Measurements from ENCODE around the gene SEZ6L2.
"Not testable (repeated sequence)": the region's sequence is repeated elsewhere in the genome, so short reads cannot be mapped to it uniquely, and the experiment has no call there.

The SEZ6L2 gene

DNA sequence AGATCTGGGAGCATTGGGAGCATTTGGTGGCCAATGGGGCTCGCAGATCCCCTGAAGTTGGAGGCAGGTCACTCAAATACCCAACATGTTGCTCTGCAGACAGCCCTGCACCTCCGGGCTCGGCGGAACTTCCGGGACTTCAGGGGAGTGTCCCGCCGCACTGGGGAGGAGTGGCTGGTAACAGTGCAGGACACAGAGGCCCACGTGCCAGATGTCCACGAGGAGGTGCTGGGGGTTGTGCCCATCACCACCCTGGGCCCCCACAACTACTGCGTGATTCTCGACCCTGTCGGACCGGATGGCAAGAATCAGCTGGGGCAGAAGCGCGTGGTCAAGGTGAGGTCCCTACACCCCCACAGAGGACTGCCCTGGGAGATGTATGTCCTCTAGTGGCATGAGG lies 62.7 kb downstream of the SEZ6L2 start:
- Histone ChIP-seq H3K4me3 (ENCODE audit: low read length) (no peak overlapping the region), H3K79me2 (ENCODE audit: low read length) (no peaks in the 10 kb centered on the region), H3K36me3 (replicated peaks; ENCODE audit: low read depth, low read length) (no peaks in the 10 kb centered on the region), H3K27ac (ENCODE audit: low read length) (no peak overlapping the region), H3K4me2 (ENCODE audit: low read length) (no peak overlapping the region), H3K27me3 (ENCODE audit: low read depth, low read length) (no peaks in the 10 kb centered on the region), H3K9ac (ENCODE audit: low read length) (no peak overlapping the region), H4K20me1 (ENCODE audit: insufficient read depth, low read length) (no peaks in the 10 kb centered on the region), H3K9me3 (ENCODE audit: insufficient read depth, low read length) (no peaks in the 10 kb centered on the region), H3K4me1 (ENCODE audit: low read length) (no peaks in the 10 kb centered on the region), H2AFZ (ENCODE audit: low read depth, low read length) (no peak overlapping the region)
- TF ChIP-seq, protein P1, sequence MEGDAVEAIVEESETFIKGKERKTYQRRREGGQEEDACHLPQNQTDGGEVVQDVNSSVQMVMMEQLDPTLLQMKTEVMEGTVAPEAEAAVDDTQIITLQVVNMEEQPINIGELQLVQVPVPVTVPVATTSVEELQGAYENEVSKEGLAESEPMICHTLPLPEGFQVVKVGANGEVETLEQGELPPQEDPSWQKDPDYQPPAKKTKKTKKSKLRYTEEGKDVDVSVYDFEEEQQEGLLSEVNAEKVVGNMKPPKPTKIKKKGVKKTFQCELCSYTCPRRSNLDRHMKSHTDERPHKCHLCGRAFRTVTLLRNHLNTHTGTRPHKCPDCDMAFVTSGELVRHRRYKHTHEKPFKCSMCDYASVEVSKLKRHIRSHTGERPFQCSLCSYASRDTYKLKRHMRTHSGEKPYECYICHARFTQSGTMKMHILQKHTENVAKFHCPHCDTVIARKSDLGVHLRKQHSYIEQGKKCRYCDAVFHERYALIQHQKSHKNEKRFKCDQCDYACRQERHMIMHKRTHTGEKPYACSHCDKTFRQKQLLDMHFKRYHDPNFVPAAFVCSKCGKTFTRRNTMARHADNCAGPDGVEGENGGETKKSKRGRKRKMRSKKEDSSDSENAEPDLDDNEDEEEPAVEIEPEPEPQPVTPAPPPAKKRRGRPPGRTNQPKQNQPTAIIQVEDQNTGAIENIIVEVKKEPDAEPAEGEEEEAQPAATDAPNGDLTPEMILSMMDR (IDR thresholded peaks at IDR 0.05; ENCODE audit: low read depth, low read length) = no peak
- TF ChIP-seq EZH2phosphoT487 (IDR thresholded peaks at IDR 0.05; ENCODE audit: low read depth) = no peak

GRCh38 chr16:29835926-29836325 lies 63.4 kb downstream of the SEZ6L2 start:
- H3K36me3 ChIP-seq (replicated peaks; ENCODE audit: low read depth, low read length) = no peaks in the 10 kb centered on the region
- H3K79me2 ChIP-seq (ENCODE audit: low read length) = no peaks in the 10 kb centered on the region

DNA sequence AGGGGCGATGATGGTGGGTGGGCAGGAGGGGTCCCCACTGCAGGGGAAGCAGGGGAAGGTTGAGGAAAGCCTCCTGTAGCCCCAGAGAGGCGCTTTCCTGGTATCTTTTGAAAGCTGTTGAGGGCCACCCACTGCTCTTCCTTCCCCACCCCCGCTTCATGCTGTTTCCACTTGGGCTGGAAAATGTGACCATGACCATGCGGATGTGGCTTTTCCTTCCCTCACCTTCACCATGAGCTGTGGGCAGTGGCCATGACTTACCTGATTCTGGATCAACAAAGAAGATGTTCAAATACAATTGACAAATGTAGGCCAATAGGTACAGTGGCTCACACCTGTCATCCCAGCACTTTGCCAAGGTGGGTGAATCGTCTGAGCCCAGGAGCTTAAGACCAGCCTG lies 65.3 kb downstream of the SEZ6L2 start:
- Histone ChIP-seq H2AFZ (ENCODE audit: low read depth, low read length) (no peak overlapping the region), H3K36me3 (replicated peaks; ENCODE audit: low read depth, low read length) (no peaks in the 10 kb centered on the region), H3K9me3 (ENCODE audit: insufficient read depth, low read length) (no peaks in the 10 kb centered on the region), H3K27me3 (ENCODE audit: low read depth, low read length) (no peaks in the 10 kb centered on the region), H3K4me3 (ENCODE audit: low read length) (no peak overlapping the region), H3K27ac (ENCODE audit: low read length) (no peak overlapping the region), H4K20me1 (ENCODE audit: insufficient read depth, low read length) (no peaks in the 10 kb centered on the region), H3K4me2 (ENCODE audit: low read length) (no peak overlapping the region), H3K79me2 (ENCODE audit: low read length) (no peaks in the 10 kb centered on the region), H3K4me1 (ENCODE audit: low read length) (no peaks in the 10 kb centered on the region), H3K9ac (ENCODE audit: low read length) (no peak overlapping the region)
- TF ChIP-seq, protein P1 (IDR thresholded peaks at IDR 0.05; ENCODE audit: low read depth, low read length) = no peak
- no peak for TF ChIP-seq EZH2phosphoT487 (IDR thresholded peaks at IDR 0.05; ENCODE audit: low read depth)

More at GRCh38 chr16:29835926-29836325, 63.4 kb downstream of the SEZ6L2 start:
- Histone ChIP-seq H3K9me3 (ENCODE audit: insufficient read depth, low read length) (no peaks in the 10 kb centered on the region), H3K27ac (ENCODE audit: low read length) (no peak overlapping the region), H4K20me1 (ENCODE audit: insufficient read depth, low read length) (no peaks in the 10 kb centered on the region), H3K9ac (ENCODE audit: low read length) (no peak overlapping the region), H3K4me2 (ENCODE audit: low read length) (no peak overlapping the region), H2AFZ (ENCODE audit: low read depth, low read length) (no peak overlapping the region), H3K27me3 (ENCODE audit: low read depth, low read length) (no peaks in the 10 kb centered on the region), H3K4me3 (ENCODE audit: low read length) (no peak overlapping the region), H3K4me1 (ENCODE audit: low read length) (no peaks in the 10 kb centered on the region)
- TF ChIP-seq, protein P1 (IDR thresholded peaks at IDR 0.05; ENCODE audit: low read depth, low read length) = no peak

GRCh38 chr16:29833219-29833618 lies 66.1 kb downstream of the SEZ6L2 start:
- not testable (repeated sequence) for H3K4me2 ChIP-seq (ENCODE audit: low read length); H3K36me3 ChIP-seq (replicated peaks; ENCODE audit: low read depth, low read length); H4K20me1 ChIP-seq (ENCODE audit: insufficient read depth, low read length); H3K27ac ChIP-seq (ENCODE audit: low read length); H3K27me3 ChIP-seq (ENCODE audit: low read depth, low read length); H3K9me3 ChIP-seq (ENCODE audit: insufficient read depth, low read length); H3K9ac ChIP-seq (ENCODE audit: low read length); H2AFZ ChIP-seq (ENCODE audit: low read depth, low read length); H3K4me3 ChIP-seq (ENCODE audit: low read length); H3K79me2 ChIP-seq (ENCODE audit: low read length); H3K4me1 ChIP-seq (ENCODE audit: low read length)

DNA sequence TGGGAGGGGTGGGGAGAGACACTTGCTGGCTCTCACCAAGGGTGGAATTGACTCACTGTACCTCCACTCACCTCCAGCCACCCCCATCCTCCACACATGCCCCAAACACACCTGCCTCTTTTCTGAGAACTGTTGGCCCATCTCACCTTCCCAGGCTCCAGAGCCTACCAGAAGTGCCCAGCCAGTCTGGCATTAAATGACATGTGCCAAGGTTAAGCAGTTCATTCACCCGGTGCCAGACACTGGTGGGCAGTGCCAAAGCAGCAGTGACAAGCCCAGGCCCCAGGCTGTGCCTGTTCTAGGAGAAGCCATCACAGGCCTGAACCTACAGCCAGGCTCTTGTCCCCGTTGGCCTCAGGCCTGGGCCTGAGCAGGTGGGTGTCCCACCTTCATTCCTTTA lies 67.9 kb downstream of the SEZ6L2 start:
- H2AFZ ChIP-seq (ENCODE audit: low read depth, low read length) = no peak overlapping the region
- no peak overlapping the region for H3K4me3 ChIP-seq (ENCODE audit: low read length)
- no peak overlapping the region for H3K9ac ChIP-seq (ENCODE audit: low read length)
- no peaks in the 10 kb centered on the region for H3K9me3 ChIP-seq (ENCODE audit: insufficient read depth, low read length)
- H3K4me2 ChIP-seq (ENCODE audit: low read length) = no peak overlapping the region
- no peaks in the 10 kb centered on the region for H3K79me2 ChIP-seq (ENCODE audit: low read length)
- H3K36me3 ChIP-seq (replicated peaks; ENCODE audit: low read depth, low read length) = no peaks in the 10 kb centered on the region
- H3K4me1 ChIP-seq (ENCODE audit: low read length) = no peaks in the 10 kb centered on the region
- no peak overlapping the region for H3K27ac ChIP-seq (ENCODE audit: low read length)
- no peaks in the 10 kb centered on the region for H4K20me1 ChIP-seq (ENCODE audit: insufficient read depth, low read length)
- no peak for TF ChIP-seq EZH2phosphoT487 (IDR thresholded peaks at IDR 0.05; ENCODE audit: low read depth)
- TF ChIP-seq, protein P1 (IDR thresholded peaks at IDR 0.05; ENCODE audit: low read depth, low read length) = no peak
- H3K27me3 ChIP-seq (ENCODE audit: low read depth, low read length) = 0 out of 2 replicates have a peak, but pooled peaks cover 2% of the 10 kb centered on the region
